Measurements from ENCODE around the gene ATF1. TPM values are rescaled to one million over a fixed set of nuclear protein-coding genes. Genes with fewer than 3 reads are reported as not detected.
A peak's percentile ranks its signal among the peaks of the same experiment; 100 is the strongest.
"Not testable (repeated sequence)": the region's sequence is repeated elsewhere in the genome, so short reads cannot be mapped to it uniquely, and the experiment has no call there.

The ATF1 gene
- total and polyA plus RNA-seq, 4 experiments from 2014 or later = 48.7 to 52.3 (median 51.5) TPM

GRCh38 chr12:50823724-50824123 lies 59.8 kb downstream of the ATF1 start:
- H3K4me1 ChIP-seq (ENCODE audit: insufficient read depth, low read length); H3K4me3 ChIP-seq (ENCODE audit: low read length in 2 of 2); H3K27me3 ChIP-seq (ENCODE audit: insufficient read depth, low read length); H3K9me3 ChIP-seq (ENCODE audit: control insufficient read depth in 1 of 2, low read length in 2 of 2); H3K27ac ChIP-seq (ENCODE audit: low read depth, low read length); POLR2A ChIA-PET (ENCODE audit: partially characterized antibody); H3K9me3 Mint-ChIP-seq; H3K27me3 Mint-ChIP-seq; DNase-seq; H3K36me3 ChIP-seq (ENCODE audit: insufficient read depth, low read length); H3K4me3 Mint-ChIP-seq; H3K4me1 Mint-ChIP-seq: not testable (repeated sequence)
- Mint-ChIP-seq H3K27ac (peak overlapping the region in 3 of 7 donors; percentile 42 to 92 (median 86)), H3K36me3 (peaks cover 7 to 11% of the 10 kb centered on the region in 2 donors)
- CTCF ChIA-PET (ENCODE audit: partially characterized antibody) = interaction anchor here (3.0 to 5.6 kb wide), 2 partner anchors 59 to 163 kb away, joined by 18 to 49 read pairs; partner anchors contain the start of gene ATF1
- intact Hi-C loops (cut with micrococcal nuclease) = loop anchor here (2.0 kb wide), 1 partner anchor 163 kb away; no protein-coding TSS in a partner anchor

- no peaks in the 10 kb centered on the region for H3K9me3 ChIP-seq (ENCODE audit: control insufficient read depth in 1 of 2, low read length in 2 of 2)
- no peak overlapping the region for H3K4me3 ChIP-seq (ENCODE audit: low read length in 2 of 2)
- H3K36me3 ChIP-seq (ENCODE audit: insufficient read depth, low read length) = no peaks in the 10 kb centered on the region
- peaks cover 0 to 5% of the 10 kb centered on the region in 2 donors for H3K27me3 Mint-ChIP-seq
- H3K4me1 Mint-ChIP-seq = peaks cover 4 to 9% (median 5%) of the 10 kb centered on the region in 4 donors
- intact Hi-C loops (cut with micrococcal nuclease) = loop anchor here (1.0 to 2.0 kb wide), 3 partner anchors 60 to 203 kb away; no protein-coding TSS in a partner anchor
- no peaks in the 10 kb centered on the region for H3K36me3 Mint-ChIP-seq
- peaks cover 4% of the 10 kb centered on the region for H3K4me1 ChIP-seq (ENCODE audit: insufficient read depth, low read length)
- H3K27ac Mint-ChIP-seq = peak overlapping the region; percentile 85 to 97 (median 93)
- H3K27ac ChIP-seq (ENCODE audit: low read depth, low read length) = peak overlapping the region; percentile 45
- H3K4me3 Mint-ChIP-seq = peak overlapping the region in 2 of 8 donors; percentile 32 to 52
- H3K9me3 Mint-ChIP-seq = no peaks in the 10 kb centered on the region
- ChIA-PET CTCF (ENCODE audit: partially characterized antibody) (interaction anchor here (1.2 to 5.6 kb wide), 10 partner anchors 10 to 769 kb away, joined by 3 to 49 read pairs (median 6); partner anchors contain the start of genes ATF1 and DAZAP2), POLR2A (ENCODE audit: partially characterized antibody) (interaction anchor here (1.6 kb wide), 1 partner anchor 60 kb away, joined by 4 read pairs; no protein-coding TSS in a partner anchor)
- DNase-seq = peak in 1 of 5 donors; percentile 4
- no peaks in the 10 kb centered on the region for H3K27me3 ChIP-seq (ENCODE audit: insufficient read depth, low read length)
Measured at GRCh38 chr12:50824914-50825313, 61.0 kb downstream of the ATF1 start.

- no peaks in the 10 kb centered on the region for H3K36me3 ChIP-seq (ENCODE audit: insufficient read depth, low read length)
- ChIA-PET CTCF (ENCODE audit: partially characterized antibody) (interaction anchor here (0.6 to 5.6 kb wide), 12 partner anchors 10 to 769 kb away, joined by 3 to 49 read pairs (median 4); partner anchors contain the start of genes ATF1 and DAZAP2), POLR2A (ENCODE audit: partially characterized antibody) (interaction anchor here (1.6 kb wide), 1 partner anchor 61 kb away, joined by 4 read pairs; no protein-coding TSS in a partner anchor)
- no peaks in the 10 kb centered on the region for H3K9me3 ChIP-seq (ENCODE audit: control insufficient read depth in 1 of 2, low read length in 2 of 2)
- no peaks in the 10 kb centered on the region for H3K27me3 ChIP-seq (ENCODE audit: insufficient read depth, low read length)
- H3K4me3 ChIP-seq (ENCODE audit: low read length in 2 of 2) = no peak overlapping the region
- Mint-ChIP-seq H3K36me3 (no peaks in the 10 kb centered on the region), H3K4me3 (peak overlapping the region in 1 of 8 donors; percentile 57), H3K4me1 (peaks cover 4 to 9% (median 5%) of the 10 kb centered on the region in 4 donors), H3K27ac (peak overlapping the region; percentile 85 to 97 (median 93)), H3K27me3 (peaks cover 0 to 5% of the 10 kb centered on the region in 2 donors), H3K9me3 (no peaks in the 10 kb centered on the region)
- DNase-seq = peak in 4 of 5 donors; percentile 47 to 65 (median 61)
- peak overlapping the region; percentile 45 for H3K27ac ChIP-seq (ENCODE audit: low read depth, low read length)
- intact Hi-C loops (cut with micrococcal nuclease) = loop anchor here (1.0 to 2.0 kb wide), 3 partner anchors 60 to 203 kb away; no protein-coding TSS in a partner anchor
- peaks cover 4% of the 10 kb centered on the region for H3K4me1 ChIP-seq (ENCODE audit: insufficient read depth, low read length)
Measured at GRCh38 chr12:50825372-50825838, 61.5 kb downstream of the ATF1 start.

- intact Hi-C loops (cut with micrococcal nuclease) = no loop called here
- Mint-ChIP-seq H3K4me3 (no peak overlapping the region), H3K27me3 (peaks cover 5 to 6% of the 10 kb centered on the region in 2 donors), H3K36me3 (peaks cover 0 to 1% of the 10 kb centered on the region in 2 donors), H3K27ac (peak overlapping the region in 2 of 7 donors; percentile 1 to 84), H3K9me3 (peaks cover 0 to 8% (median 3%) of the 10 kb centered on the region in 8 donors), H3K4me1 (peaks cover 4 to 9% (median 5%) of the 10 kb centered on the region in 4 donors)
- Histone ChIP-seq H3K4me1 (ENCODE audit: insufficient read depth, low read length) (peaks cover 4% of the 10 kb centered on the region), H3K36me3 (ENCODE audit: insufficient read depth, low read length) (no peaks in the 10 kb centered on the region), H3K27me3 (ENCODE audit: insufficient read depth, low read length) (no peaks in the 10 kb centered on the region), H3K27ac (ENCODE audit: low read depth, low read length) (no peak overlapping the region), H3K9me3 (ENCODE audit: control insufficient read depth in 1 of 2, low read length in 2 of 2) (no peaks in the 10 kb centered on the region), H3K4me3 (ENCODE audit: low read length in 2 of 2) (no peak overlapping the region)
- CTCF ChIA-PET (ENCODE audit: partially characterized antibody) = interaction anchor here (5.6 kb wide), 1 partner anchor 159 kb away, joined by 49 read pairs; no protein-coding TSS in a partner anchor
- no peak for DNase-seq
- POLR2A ChIA-PET (ENCODE audit: partially characterized antibody) = interaction anchor here (0.8 kb wide), 1 partner anchor 63 kb away, joined by 3 read pairs; no protein-coding TSS in a partner anchor
Measured at GRCh38 chr12:50828121-50828520, 64.2 kb downstream of the ATF1 start.

GRCh38 chr12:50828886-50829285 lies 65.0 kb downstream of the ATF1 start:
- Mint-ChIP-seq H3K27me3 (peaks cover 5 to 8% of the 10 kb centered on the region in 2 donors), H3K27ac (peak overlapping the region in 2 of 7 donors; percentile 19 to 74), H3K9me3 (peaks cover 0 to 13% (median 10%) of the 10 kb centered on the region in 8 donors), H3K4me1 (peaks cover 4 to 9% (median 5%) of the 10 kb centered on the region in 4 donors), H3K4me3 (no peak overlapping the region), H3K36me3 (peaks cover 0 to 6% of the 10 kb centered on the region in 2 donors)
- intact Hi-C loops (cut with micrococcal nuclease) = no loop called here
- Histone ChIP-seq H3K4me1 (ENCODE audit: insufficient read depth, low read length) (peaks cover 4% of the 10 kb centered on the region), H3K4me3 (ENCODE audit: low read length in 2 of 2) (no peak overlapping the region), H3K36me3 (ENCODE audit: insufficient read depth, low read length) (no peaks in the 10 kb centered on the region), H3K27me3 (ENCODE audit: insufficient read depth, low read length) (no peaks in the 10 kb centered on the region), H3K9me3 (ENCODE audit: control insufficient read depth in 1 of 2, low read length in 2 of 2) (peaks cover 0 to 3% of the 10 kb centered on the region in 2 donors), H3K27ac (ENCODE audit: low read depth, low read length) (no peak overlapping the region)
- CTCF ChIA-PET (ENCODE audit: partially characterized antibody) = interaction anchor here (5.6 kb wide), 1 partner anchor 158 kb away, joined by 49 read pairs; no protein-coding TSS in a partner anchor
- no peak for DNase-seq
- POLR2A ChIA-PET (ENCODE audit: partially characterized antibody) = interaction anchor here (0.8 kb wide), 1 partner anchor 64 kb away, joined by 3 read pairs; no protein-coding TSS in a partner anchor

- H3K27ac Mint-ChIP-seq; intact Hi-C loops (cut with micrococcal nuclease); H3K4me1 ChIP-seq (ENCODE audit: insufficient read depth, low read length); DNase-seq; H3K4me1 Mint-ChIP-seq; H3K36me3 ChIP-seq (ENCODE audit: insufficient read depth, low read length); H3K9me3 ChIP-seq (ENCODE audit: control insufficient read depth in 1 of 2, low read length in 2 of 2); H3K27ac ChIP-seq (ENCODE audit: low read depth, low read length); H3K36me3 Mint-ChIP-seq; H3K4me3 Mint-ChIP-seq; H3K27me3 ChIP-seq (ENCODE audit: insufficient read depth, low read length); POLR2A ChIA-PET (ENCODE audit: partially characterized antibody); H3K4me3 ChIP-seq (ENCODE audit: low read length in 2 of 2); CTCF ChIA-PET (ENCODE audit: partially characterized antibody): not testable (repeated sequence)
- peaks cover 0 to 25% (median 21%) of the 10 kb centered on the region in 8 donors for H3K9me3 Mint-ChIP-seq
- H3K27me3 Mint-ChIP-seq = peaks cover 13 to 19% of the 10 kb centered on the region in 2 donors
Measured at GRCh38 chr12:50833801-50834200, 69.9 kb downstream of the ATF1 start.

- Mint-ChIP-seq H3K27me3 (peaks cover 15 to 30% of the 10 kb centered on the region in 2 donors), H3K4me1 (no peaks in the 10 kb centered on the region), H3K9me3 (peaks cover 0 to 25% (median 13%) of the 10 kb centered on the region in 8 donors), H3K27ac (no peak overlapping the region), H3K4me3 (no peak overlapping the region), H3K36me3 (no peaks in the 10 kb centered on the region)
- intact Hi-C loops (cut with micrococcal nuclease) = no loop called here
- ChIA-PET CTCF (ENCODE audit: partially characterized antibody) (no interaction called here), POLR2A (ENCODE audit: partially characterized antibody) (no interaction called here)
- no peaks in the 10 kb centered on the region for H3K27me3 ChIP-seq (ENCODE audit: insufficient read depth, low read length)
- no peaks in the 10 kb centered on the region for H3K36me3 ChIP-seq (ENCODE audit: insufficient read depth, low read length)
- H3K27ac ChIP-seq (ENCODE audit: low read depth, low read length) = no peak overlapping the region
- no peaks in the 10 kb centered on the region for H3K9me3 ChIP-seq (ENCODE audit: control insufficient read depth in 1 of 2, low read length in 2 of 2)
- H3K4me1 ChIP-seq (ENCODE audit: insufficient read depth, low read length) = no peaks in the 10 kb centered on the region
- DNase-seq = no peak
- H3K4me3 ChIP-seq (ENCODE audit: low read length in 2 of 2) = no peak overlapping the region
Measured at GRCh38 chr12:50839042-50839441, 75.1 kb downstream of the ATF1 start.

Data from CD4-positive, alpha-beta memory T cell (primary cell).